SH-SY5Y (cell line): ENCODE data around the gene CCDC88C.

Source experiments
- GATA2 ChIP-seq: IDR thresholded peaks from 2 replicates; pipeline ENCODE4 v1.6.1; 2011; ENCODE audit warnings: mild to moderate bottlenecking, low read depth, low read length
- GATA3 ChIP-seq: IDR thresholded peaks from 2 replicates; pipeline ENCODE4 v1.6.1; 2011; ENCODE audit warnings: low read depth, mild to moderate bottlenecking, low read length, moderate library complexity

GRCh38 chr14:91387951-91388381 lies 29.7 kb downstream of the CCDC88C start:
- no peak for TF ChIP-seq GATA2
- TF ChIP-seq GATA3, result no peak
